Upper lobe of left lung (tissue), 4 donors: Measurements from ENCODE around the gene FMNL2.

Source experiments
- EP300 ChIP-seq, 4 donors: sonication (generic); formaldehyde crosslinking; IDR thresholded peaks; one replicate each; pipeline ENCODE4 v1.5.1; 2017; ENCODE audit warnings: antibody characterized with exemption in 4 of 4, control low read depth in 2 of 4
- POLR2AphosphoS5 ChIP-seq, 2 donors: sonication (generic); formaldehyde crosslinking; IDR thresholded peaks; one replicate each; pipeline ENCODE4 v1.5.1; 2017; ENCODE audit warnings: antibody characterized with exemption in 2 of 2
- TF ChIP-seq, protein P1 (sequence below), 6 experiments: fragments of 450-650 bp in 4 of 6; fragments of 200-600 bp in 2 of 6; sonication (generic) in 2 of 6; IDR thresholded peaks; one replicate each; pipeline ENCODE4 v1.5.1; 2016 to 2019; ENCODE audit warnings: antibody characterized with exemption in 6 of 6

DNA sequence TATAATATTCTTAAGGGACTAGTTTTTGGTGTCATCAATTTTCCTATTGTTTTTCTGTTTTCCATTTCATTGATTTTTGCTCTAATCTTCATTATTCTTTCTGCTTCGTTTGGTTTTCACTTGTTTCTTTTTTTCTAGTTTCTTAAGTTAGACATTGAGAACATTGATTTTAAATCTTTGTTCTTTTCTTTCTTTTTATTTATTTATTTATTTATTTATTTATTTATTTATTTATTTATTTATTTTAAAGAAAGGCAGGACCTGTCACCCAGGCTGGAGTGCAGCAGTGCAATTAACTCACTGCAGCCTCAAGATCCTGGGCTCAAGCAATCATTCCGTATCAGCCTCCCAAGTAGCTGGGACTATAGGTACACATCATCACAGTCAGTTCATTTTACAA, 7.0 kb upstream of the FMNL2 start:
- TF ChIP-seq, protein P1, sequence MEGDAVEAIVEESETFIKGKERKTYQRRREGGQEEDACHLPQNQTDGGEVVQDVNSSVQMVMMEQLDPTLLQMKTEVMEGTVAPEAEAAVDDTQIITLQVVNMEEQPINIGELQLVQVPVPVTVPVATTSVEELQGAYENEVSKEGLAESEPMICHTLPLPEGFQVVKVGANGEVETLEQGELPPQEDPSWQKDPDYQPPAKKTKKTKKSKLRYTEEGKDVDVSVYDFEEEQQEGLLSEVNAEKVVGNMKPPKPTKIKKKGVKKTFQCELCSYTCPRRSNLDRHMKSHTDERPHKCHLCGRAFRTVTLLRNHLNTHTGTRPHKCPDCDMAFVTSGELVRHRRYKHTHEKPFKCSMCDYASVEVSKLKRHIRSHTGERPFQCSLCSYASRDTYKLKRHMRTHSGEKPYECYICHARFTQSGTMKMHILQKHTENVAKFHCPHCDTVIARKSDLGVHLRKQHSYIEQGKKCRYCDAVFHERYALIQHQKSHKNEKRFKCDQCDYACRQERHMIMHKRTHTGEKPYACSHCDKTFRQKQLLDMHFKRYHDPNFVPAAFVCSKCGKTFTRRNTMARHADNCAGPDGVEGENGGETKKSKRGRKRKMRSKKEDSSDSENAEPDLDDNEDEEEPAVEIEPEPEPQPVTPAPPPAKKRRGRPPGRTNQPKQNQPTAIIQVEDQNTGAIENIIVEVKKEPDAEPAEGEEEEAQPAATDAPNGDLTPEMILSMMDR (IDR thresholded peaks at IDR 0.05), result no peak
- TF ChIP-seq POLR2AphosphoS5 (IDR thresholded peaks at IDR 0.05), result no peak
- no peak for TF ChIP-seq EP300 (IDR thresholded peaks at IDR 0.05)
